ENCODE results near the gene DOCK11.

DNA sequence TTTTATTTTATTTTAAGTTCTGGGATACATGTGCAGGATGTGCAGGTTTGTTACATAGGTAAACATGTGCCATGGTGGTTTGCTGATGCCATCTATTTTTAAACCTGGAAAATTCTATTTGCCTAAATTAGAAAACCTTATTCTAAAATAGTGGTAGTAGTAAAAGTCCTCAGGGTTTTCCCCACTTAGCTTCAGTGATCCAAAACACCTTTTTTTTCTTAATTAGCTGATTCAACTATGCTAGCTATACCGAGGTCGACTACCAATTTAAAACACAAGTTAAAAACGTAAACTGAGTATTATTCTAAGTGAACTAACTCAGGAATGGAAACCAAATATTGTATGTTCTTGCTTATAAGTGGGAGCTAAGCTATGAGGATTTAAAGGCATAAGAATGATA lies 161.8 kb downstream of the DOCK11 start:
- no peak for TF ChIP-seq CTCF (IDR thresholded peaks at IDR 0.05; ENCODE audit: poor library complexity)
- no peak for TF ChIP-seq EZH2phosphoT487 (IDR thresholded peaks at IDR 0.05; ENCODE audit: low read depth, severe bottlenecking, unreplicated experiment)
- TF ChIP-seq EZH2 (IDR thresholded peaks at IDR 0.05; ENCODE audit: borderline replicate concordance), result no peak

Measured in hepatocyte (in vitro differentiated cells).